Keratinocyte (primary cell): ENCODE measurements around the gene BMPR1B. TPM values are rescaled to one million over a fixed set of nuclear protein-coding genes. Genes with fewer than 3 reads are reported as not detected.
"Not testable (repeated sequence)": the region's sequence is repeated elsewhere in the genome, so short reads cannot be mapped to it uniquely, and the experiment has no call there.

Source experiments
- DNase-seq: peaks from one replicate; pipeline ENCODE4 v3.0.0-alpha.2; 2011; ENCODE audit warnings: low read depth, missing footprints, low spot score
- FAIRE-seq: peaks from 2 replicates; lab custom pipeline; 2011; peaks lifted over from hg19 to GRCh38; lab: Jason Lieb, UNC
- H2AFZ ChIP-seq: 2 replicates; pipeline ENCODE4 v1.6.0; 2012; ENCODE audit warnings: low read length, control low read depth, inconsistent platforms; ENCODE audit not compliant: control insufficient read depth
- H3K27ac ChIP-seq: 2 replicates; pipeline ENCODE4 v1.5.1; 2011; ENCODE audit warnings: low read length; ENCODE audit not compliant: control insufficient read depth, insufficient read depth
- H3K27me3 ChIP-seq: 3 replicates; pipeline ENCODE4 v1.6.0; 2011; ENCODE audit warnings: low read length; ENCODE audit not compliant: control insufficient read depth, insufficient read depth; ENCODE audit errors: extremely low read depth
- H3K36me3 ChIP-seq, 2 experiments: 2 replicates in 1 of 2; 3 replicates in 1 of 2; pipeline ENCODE4 v1.5.1; 2011; ENCODE audit warnings: low read length in 2 of 2, mild to moderate bottlenecking in 1 of 2; ENCODE audit not compliant: control insufficient read depth in 2 of 2, insufficient read depth in 2 of 2; ENCODE audit errors: extremely low read depth in 1 of 2
- H3K4me1 ChIP-seq: 3 replicates; pipeline ENCODE4 v1.5.1; 2011; ENCODE audit warnings: low read length; ENCODE audit not compliant: control insufficient read depth, insufficient read depth; ENCODE audit errors: extremely low read depth
- H3K4me2 ChIP-seq: 3 replicates; pipeline ENCODE4 v1.6.0; 2011; ENCODE audit warnings: low read depth, low read length; ENCODE audit not compliant: control insufficient read depth, insufficient read depth; ENCODE audit errors: extremely low read depth
- H3K4me3 ChIP-seq, 3 experiments: fragments of 200-600 bp in 1 of 3; sonication (generic) in 1 of 3; 2 replicates in 2 of 3; 3 replicates in 1 of 3; pipeline ENCODE4 v1.5.1; 2011 to 2016; ENCODE audit warnings: low read length in 3 of 3, mild to moderate bottlenecking in 3 of 3, control low read depth in 2 of 3, inconsistent platforms in 1 of 3, low read depth in 1 of 3, mixed read lengths in 1 of 3, mixed run types in 1 of 3, moderate library complexity in 1 of 3; ENCODE audit not compliant: control insufficient read depth in 2 of 3, insufficient read depth in 2 of 3; ENCODE audit errors: extremely low read depth in 1 of 3
- H3K79me2 ChIP-seq: 2 replicates; pipeline ENCODE4 v1.6.0; 2012; ENCODE audit warnings: low read length; ENCODE audit not compliant: control insufficient read depth, insufficient read depth
- H3K9ac ChIP-seq: 3 replicates; pipeline ENCODE4 v1.6.0; 2011; ENCODE audit warnings: low read length; ENCODE audit not compliant: control insufficient read depth, insufficient read depth; ENCODE audit errors: extremely low read depth
- H3K9me1 ChIP-seq: 3 replicates; pipeline ENCODE4 v1.6.0; 2011; ENCODE audit warnings: low read length; ENCODE audit not compliant: control insufficient read depth, insufficient read depth; ENCODE audit errors: extremely low read depth
- H3K9me3 ChIP-seq: 2 replicates; pipeline ENCODE4 v1.5.1; 2012; ENCODE audit warnings: low read depth, low read length; ENCODE audit not compliant: control insufficient read depth
- H4K20me1 ChIP-seq: 3 replicates; pipeline ENCODE4 v1.6.0; 2011; ENCODE audit warnings: low read length; ENCODE audit not compliant: control insufficient read depth, insufficient read depth; ENCODE audit errors: extremely low read depth
- EZH2 ChIP-seq: IDR thresholded peaks from one replicate; pipeline ENCODE4 v1.6.1; 2012; ENCODE audit warnings: inconsistent platforms, mild to moderate bottlenecking, low read length, moderate library complexity
- dilution Hi-C: fragments of 300-500 bp; cut with MboI; formaldehyde crosslinking; loops from one replicate; pipeline ENCODE4 v1.7.0; 2020; ENCODE audit warnings: low sequenced_read_pairs; ENCODE audit not compliant: extremely low pct_ligation_motif_present
- polyA plus RNA-seq, 5 experiments: library from polyadenylated mRNA; depleted of rRNA in 3 of 5; stranded (reverse) in 3 of 5; stranded (forward) in 1 of 5; unstranded in 1 of 5; fragments of >200 nt; gene quantifications; 1 replicate in 1 of 5; 2 replicates in 3 of 5; 3 replicates in 1 of 5; pipeline versions ENCODE4 v1.2.1 to v1.2.3, GENCODE V29; 2011 to 2012; ENCODE audit warnings: missing spikeins in 2 of 5, low read depth in 1 of 5, low replicate concordance in 1 of 5
- TF ChIP-seq, protein P1 (sequence below), 3 experiments: IDR thresholded peaks in 1 of 3; conservative IDR thresholded peaks in 1 of 3; optimal IDR thresholded peaks in 1 of 3; 2 replicates in 2 of 3; 3 replicates in 1 of 3; pipeline versions ENCODE3 to v1.5.1; 2011; ENCODE audit warnings: low read length in 3 of 3, mild to moderate bottlenecking in 3 of 3, moderate library complexity in 2 of 3, control low read depth in 1 of 3, inconsistent platforms in 1 of 3; ENCODE audit not compliant: insufficient read depth in 2 of 3; ENCODE audit errors: extremely low read depth in 1 of 3

The BMPR1B gene
- polyA plus RNA-seq, 1 donor (not counting 4 experiments of a cell fraction or from before 2014, with no cell fraction given) = 0.89 TPM

DNA sequence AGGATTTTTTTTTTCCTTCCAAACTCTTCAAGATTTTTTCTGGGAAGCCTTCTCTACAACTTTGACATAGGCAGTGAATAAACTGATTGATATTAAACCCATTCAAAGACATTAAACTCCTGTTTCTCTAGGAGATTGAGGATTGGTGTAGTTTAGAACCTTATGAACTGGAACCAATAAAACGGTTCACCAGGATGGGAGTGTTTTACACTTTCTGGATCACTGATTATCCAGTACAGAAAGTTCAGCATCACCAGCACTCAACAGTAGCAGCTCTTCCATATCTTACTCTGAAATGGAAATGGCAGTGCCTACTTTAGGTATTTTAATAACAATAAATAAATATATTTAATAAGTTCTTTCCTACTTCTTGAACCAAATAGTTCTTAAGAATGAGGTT is 76.7 kb downstream of the BMPR1B start:
- Histone ChIP-seq H3K9ac (no peak overlapping the region), H3K27me3 (no peaks in the 10 kb centered on the region), H3K79me2 (no peaks in the 10 kb centered on the region), H3K4me1 (peaks cover under 1% of the 10 kb centered on the region), H3K4me3 (no peak overlapping the region), H3K9me1 (no peaks in the 10 kb centered on the region), H3K4me2 (no peak overlapping the region), H3K36me3 (no peaks in the 10 kb centered on the region), H3K9me3 (no peaks in the 10 kb centered on the region), H2AFZ (no peak overlapping the region), H3K27ac (no peak overlapping the region), H4K20me1 (no peaks in the 10 kb centered on the region)
- DNase-seq (no peak), FAIRE-seq (no peak)
- no peak for TF ChIP-seq EZH2
- TF ChIP-seq, protein P1, sequence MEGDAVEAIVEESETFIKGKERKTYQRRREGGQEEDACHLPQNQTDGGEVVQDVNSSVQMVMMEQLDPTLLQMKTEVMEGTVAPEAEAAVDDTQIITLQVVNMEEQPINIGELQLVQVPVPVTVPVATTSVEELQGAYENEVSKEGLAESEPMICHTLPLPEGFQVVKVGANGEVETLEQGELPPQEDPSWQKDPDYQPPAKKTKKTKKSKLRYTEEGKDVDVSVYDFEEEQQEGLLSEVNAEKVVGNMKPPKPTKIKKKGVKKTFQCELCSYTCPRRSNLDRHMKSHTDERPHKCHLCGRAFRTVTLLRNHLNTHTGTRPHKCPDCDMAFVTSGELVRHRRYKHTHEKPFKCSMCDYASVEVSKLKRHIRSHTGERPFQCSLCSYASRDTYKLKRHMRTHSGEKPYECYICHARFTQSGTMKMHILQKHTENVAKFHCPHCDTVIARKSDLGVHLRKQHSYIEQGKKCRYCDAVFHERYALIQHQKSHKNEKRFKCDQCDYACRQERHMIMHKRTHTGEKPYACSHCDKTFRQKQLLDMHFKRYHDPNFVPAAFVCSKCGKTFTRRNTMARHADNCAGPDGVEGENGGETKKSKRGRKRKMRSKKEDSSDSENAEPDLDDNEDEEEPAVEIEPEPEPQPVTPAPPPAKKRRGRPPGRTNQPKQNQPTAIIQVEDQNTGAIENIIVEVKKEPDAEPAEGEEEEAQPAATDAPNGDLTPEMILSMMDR (optimal IDR thresholded peaks at IDR 0.05 in 1 of 3, IDR thresholded peaks at IDR 0.05 in 1 of 3, conservative IDR thresholded peaks at IDR 0.05 in 1 of 3; ENCODE audit: extremely low read depth in 1 of 3, insufficient read depth in 2 of 3, low read length in 3 of 3) = no peak
- dilution Hi-C loops = no loop called here

DNA sequence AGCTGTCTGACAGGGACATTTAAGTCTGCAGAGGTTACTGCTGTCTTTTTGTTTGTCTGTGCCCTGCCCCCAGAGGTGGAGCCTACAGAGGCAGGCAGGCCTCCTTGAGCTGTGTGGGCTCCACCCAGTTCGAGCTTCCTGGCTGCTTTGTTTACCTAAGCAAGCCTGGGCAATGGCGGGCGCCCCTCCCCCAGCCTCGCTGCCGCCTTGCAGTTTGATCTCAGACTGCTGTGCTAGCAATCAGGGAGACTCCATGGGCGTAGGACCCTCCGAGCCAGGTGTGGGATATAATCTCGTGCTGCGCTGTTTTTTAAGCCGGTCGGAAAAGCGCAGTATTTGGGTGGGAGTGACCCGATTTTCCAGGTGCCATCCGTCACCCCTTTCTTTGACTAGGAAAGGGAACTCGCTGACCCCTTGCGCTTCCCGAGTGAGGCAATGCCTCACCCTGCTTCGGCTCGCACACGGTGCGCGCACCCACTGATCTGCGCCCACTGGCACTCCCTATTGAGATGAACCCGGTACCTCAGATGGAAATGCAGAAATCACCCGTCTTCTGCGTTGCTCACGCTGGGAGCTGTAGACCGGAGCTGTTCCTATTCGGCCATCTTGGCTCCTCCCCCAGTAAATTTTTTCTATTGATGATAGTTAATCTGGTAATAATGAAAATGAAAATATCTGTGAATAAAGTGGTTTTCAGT is 83.6 kb downstream of the BMPR1B start:
- H3K9me1 ChIP-seq, DNase-seq, H3K4me1 ChIP-seq, H3K79me2 ChIP-seq, H4K20me1 ChIP-seq, H3K4me3 ChIP-seq, H3K4me2 ChIP-seq, dilution Hi-C loops, H2AFZ ChIP-seq, H3K27me3 ChIP-seq, H3K27ac ChIP-seq, H3K9ac ChIP-seq, FAIRE-seq, H3K36me3 ChIP-seq, H3K9me3 ChIP-seq: not testable (repeated sequence)

DNA sequence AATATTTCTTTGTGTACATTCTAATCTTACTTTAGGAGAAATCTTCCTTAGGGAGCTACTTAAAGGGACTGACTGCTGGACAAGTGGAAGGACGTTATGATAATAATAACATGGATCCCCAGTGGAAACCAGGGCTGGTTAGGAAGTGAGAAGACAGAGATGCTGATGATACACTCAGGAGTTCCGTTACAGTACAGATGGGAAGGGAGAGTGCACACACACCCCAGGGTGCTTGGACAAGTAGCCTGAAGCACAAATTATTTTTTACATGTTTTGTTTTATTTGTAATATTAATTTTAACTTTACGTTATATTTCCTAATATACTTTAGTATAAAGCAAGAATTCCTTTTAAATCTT is 84.1 kb downstream of the BMPR1B start:
- FAIRE-seq = no peak

More for the DNA sequence above, 84.1 kb downstream of the BMPR1B start:
- H3K27ac ChIP-seq = no peak overlapping the region
- H3K4me1 ChIP-seq = no peaks in the 10 kb centered on the region
- no peaks in the 10 kb centered on the region for H4K20me1 ChIP-seq
- dilution Hi-C loops = no loop called here
- no peak for DNase-seq
- no peak overlapping the region for H2AFZ ChIP-seq
- H3K79me2 ChIP-seq = no peaks in the 10 kb centered on the region
- H3K4me3 ChIP-seq = no peak overlapping the region
- no peak overlapping the region for H3K4me2 ChIP-seq
- H3K9ac ChIP-seq = no peak overlapping the region
- no peaks in the 10 kb centered on the region for H3K27me3 ChIP-seq
- H3K9me3 ChIP-seq = no peaks in the 10 kb centered on the region
- no peak for TF ChIP-seq EZH2
- TF ChIP-seq, protein P1 (optimal IDR thresholded peaks at IDR 0.05 in 1 of 3, IDR thresholded peaks at IDR 0.05 in 1 of 3, conservative IDR thresholded peaks at IDR 0.05 in 1 of 3; ENCODE audit: extremely low read depth in 1 of 3, insufficient read depth in 2 of 3, low read length in 3 of 3) = no peak
- H3K36me3 ChIP-seq = no peaks in the 10 kb centered on the region
- no peaks in the 10 kb centered on the region for H3K9me1 ChIP-seq
